Gastrocnemius medialis (tissue), 4 donors: ENCODE results near the gene IGLL1.

Source experiments
- POLR2A ChIP-seq, 2 donors: fragments of 450-650 bp; IDR thresholded peaks; one replicate each; pipeline ENCODE4 v1.6.1; 2017; ENCODE audit warnings: antibody characterized with exemption in 2 of 2, mild to moderate bottlenecking in 2 of 2, moderate library complexity in 2 of 2
- TF ChIP-seq, protein P1 (sequence below), 5 experiments: fragments of 450-650 bp in 3 of 5; fragments of 200-600 bp in 2 of 5; sonication (generic) in 2 of 5; IDR thresholded peaks in 4 of 5; conservative IDR thresholded peaks in 1 of 5; 1 replicate in 4 of 5; 2 replicates in 1 of 5; pipeline ENCODE4 v1.5.1; 2016 to 2019; ENCODE audit warnings: antibody characterized with exemption in 5 of 5, mild to moderate bottlenecking in 3 of 5, moderate library complexity in 3 of 5

DNA sequence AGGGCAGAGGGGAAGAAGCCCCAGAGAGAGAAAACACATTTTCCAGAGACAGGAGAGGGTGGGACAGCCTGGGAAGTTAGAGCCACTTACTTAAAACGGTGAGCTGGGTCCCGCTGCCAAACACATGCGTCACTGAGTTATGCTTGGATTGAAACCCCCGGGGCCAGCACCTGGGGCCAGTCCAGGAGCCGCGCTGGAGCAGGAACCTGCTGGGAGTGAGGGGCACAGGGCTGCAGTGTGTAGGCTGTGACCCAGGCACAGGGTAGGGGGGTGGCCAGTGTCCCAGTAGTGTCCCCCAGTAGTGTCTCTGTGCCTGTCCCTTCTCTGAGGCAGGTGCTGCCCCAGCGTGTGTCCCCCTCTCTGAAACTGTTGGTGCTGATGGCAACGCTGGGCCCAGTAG, 5.2 kb downstream of the IGLL1 start:
- TF ChIP-seq, protein P1, sequence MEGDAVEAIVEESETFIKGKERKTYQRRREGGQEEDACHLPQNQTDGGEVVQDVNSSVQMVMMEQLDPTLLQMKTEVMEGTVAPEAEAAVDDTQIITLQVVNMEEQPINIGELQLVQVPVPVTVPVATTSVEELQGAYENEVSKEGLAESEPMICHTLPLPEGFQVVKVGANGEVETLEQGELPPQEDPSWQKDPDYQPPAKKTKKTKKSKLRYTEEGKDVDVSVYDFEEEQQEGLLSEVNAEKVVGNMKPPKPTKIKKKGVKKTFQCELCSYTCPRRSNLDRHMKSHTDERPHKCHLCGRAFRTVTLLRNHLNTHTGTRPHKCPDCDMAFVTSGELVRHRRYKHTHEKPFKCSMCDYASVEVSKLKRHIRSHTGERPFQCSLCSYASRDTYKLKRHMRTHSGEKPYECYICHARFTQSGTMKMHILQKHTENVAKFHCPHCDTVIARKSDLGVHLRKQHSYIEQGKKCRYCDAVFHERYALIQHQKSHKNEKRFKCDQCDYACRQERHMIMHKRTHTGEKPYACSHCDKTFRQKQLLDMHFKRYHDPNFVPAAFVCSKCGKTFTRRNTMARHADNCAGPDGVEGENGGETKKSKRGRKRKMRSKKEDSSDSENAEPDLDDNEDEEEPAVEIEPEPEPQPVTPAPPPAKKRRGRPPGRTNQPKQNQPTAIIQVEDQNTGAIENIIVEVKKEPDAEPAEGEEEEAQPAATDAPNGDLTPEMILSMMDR (IDR thresholded peaks at IDR 0.05 in 4 of 5, conservative IDR thresholded peaks at IDR 0.05 in 1 of 5), result no peak
- no peak for TF ChIP-seq POLR2A (IDR thresholded peaks at IDR 0.05)
